ENCODE measurements around the gene ANKRD40.

The ANKRD40 gene

GRCh38 chr17:50645748-50646682 is 61.7 kb downstream of the ANKRD40 start:
- DNase-seq, result no peak

All from NCI-H1105 (cell line).